ENCODE data around the gene ATG2A.

Gene ATG2A

DNA sequence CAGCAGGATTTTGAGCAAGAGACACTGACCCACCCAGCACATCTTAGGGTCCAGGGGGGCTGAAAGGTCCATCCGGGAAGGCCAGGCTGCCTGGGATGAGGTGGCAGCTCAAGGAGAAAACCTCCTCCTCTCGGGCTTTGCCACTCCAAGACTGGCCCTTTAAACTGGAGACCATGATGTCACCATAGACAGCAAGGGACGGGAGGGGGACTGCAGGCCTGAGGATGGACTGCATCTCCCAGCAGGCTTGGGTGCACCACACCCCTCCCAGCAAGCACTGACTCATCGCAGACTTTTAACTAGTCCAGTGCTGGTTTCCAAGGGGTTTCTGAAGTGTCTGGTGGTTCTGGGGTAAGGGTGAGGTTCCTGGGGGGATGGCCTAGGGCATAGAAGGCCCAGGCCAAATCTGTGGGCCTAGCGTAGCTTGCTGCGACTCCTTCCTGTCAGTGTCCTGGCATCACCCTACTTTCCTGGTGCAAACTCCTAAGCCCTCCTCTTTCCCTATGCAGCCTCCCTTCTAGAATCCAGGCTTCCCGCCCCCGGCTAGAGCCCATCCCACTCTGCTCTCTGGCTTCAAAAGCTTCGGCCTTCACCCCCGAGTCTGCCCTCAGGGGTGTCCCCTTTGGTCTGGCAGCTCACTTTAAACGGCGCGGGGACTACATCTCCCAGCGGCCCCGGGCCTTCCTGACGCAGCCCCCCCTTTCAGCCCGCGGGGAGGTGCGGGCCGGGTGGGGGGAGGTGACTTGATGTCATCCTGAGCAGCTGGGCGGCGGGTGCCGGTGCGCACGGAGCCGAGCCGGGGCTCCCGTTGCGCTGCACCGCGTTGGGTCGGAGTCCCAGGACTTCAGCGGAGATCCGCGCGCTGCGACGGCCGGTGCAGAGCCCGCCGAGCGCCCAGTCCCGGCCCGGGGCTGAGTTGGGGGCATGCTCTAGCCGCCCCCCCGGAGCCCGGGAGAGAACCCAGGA lies 7.2 kb upstream of the ATG2A start, which contains the start of gene PPP2R5B:
Gene PPP2R5B (plus strand): TSS at position 746 of the 966 bp plus-strand sequence. CDS start 1,046 bp downstream, outside the sequence.
- peak; percentile 97 for DNase-seq

DNA sequence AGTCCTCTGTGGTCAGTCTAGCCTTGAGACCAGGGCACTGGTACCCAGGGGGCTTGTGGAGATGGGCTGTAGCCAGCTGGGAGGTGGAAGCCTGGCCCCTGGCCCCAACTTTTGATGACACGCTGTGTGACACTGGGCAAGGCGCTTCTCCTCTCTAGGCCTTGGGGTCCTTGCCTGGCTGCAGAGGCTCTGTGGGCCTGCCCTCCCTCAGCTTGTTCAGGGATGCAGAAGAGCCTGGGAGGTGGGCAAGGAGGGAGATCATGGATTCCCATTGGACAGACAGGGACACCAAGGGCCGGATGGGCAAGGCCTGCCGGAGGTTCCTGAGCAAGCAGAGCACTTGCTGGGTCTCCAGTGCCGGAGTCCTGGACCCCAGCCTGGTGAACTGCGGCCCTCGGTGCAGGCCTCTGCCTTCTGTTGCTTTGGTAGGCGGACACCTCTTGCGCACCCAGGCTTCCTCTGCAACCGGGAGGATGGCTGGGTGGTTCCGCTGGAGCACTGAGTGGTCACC lies 6.2 kb upstream of the ATG2A start:
- no peak for DNase-seq

DNA sequence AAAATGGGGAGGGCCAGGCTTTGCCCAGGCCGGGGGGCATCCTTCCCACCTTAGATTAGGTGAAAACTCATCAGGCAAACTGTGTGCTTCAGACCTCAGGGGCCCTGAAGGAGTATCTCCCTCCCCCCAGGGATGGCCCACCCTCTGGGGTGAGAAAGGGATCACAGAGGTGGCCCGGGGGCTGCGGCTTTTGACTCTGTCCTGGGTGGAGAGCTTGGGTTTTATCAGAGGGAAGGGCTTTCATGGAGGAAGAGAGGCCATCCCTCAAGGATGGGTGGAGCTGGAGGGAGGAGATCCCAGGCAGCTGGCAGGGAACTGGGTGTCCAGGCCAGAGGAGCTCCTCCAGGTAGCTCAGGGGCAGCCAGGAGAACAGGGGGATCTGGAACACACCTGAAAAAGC lies 4.4 kb upstream of the ATG2A start:
- DNase-seq, result no peak

DNA sequence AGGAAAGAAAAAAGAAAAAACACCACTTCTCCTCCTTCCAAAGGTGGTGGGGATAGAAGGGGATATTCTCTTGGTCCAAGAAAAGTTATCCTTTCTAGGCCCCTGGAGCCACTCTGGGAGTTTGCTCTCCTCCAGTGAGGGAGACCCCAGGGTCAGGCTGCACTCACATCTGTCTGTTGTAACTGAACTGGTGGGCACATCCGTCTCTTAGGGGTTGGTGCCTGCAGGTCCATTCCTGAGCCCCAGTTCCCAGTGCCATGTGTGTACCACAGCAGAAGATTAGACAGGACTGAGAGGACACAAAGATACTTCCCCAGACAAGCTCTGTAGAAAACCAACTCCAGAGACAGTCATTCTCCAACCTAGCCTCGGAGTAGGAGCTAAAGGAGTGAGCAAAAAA lies 3.1 kb upstream of the ATG2A start:
- DNase-seq, result no peak

DNA sequence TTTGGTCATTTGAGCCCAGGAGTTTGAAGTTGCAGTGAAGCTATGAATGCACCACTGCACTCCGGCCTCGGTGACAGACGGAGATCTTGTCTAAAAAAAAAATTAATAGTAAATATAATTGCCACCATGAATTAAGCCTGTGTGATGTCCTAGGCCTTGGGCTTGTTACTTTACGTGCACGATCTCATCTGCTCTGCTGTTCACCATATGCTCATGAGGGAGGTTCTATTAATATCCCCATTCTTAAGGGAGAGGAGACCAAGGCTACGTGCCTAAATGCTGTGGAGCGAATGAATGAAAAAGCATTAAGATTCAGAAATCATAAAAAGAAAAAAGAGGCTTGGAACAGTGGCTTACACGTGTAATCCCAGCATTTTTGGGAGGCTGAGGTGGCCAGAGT lies 2.6 kb upstream of the ATG2A start:
- DNase-seq, result no peak

DNA sequence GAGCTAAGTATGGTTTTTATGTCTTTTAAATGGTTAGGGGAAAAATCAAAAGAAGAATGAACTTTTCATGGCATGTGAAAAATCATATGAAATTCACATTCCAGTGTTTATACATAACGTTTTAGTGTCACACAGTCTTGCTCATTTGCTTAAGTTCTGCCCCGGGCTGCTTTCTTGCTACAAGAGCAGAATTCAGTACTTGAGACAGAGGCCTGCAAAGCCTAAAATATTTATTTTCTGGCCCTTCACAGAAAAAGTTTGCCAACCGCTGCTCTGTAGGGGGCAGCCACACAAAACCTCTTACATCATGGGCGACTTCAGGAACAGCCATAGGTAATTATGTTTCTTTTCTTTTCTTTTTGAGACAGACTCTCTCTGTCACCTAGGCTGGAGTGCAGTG lies 1.0 kb upstream of the ATG2A start:
- peak; percentile 76 for DNase-seq

DNA sequence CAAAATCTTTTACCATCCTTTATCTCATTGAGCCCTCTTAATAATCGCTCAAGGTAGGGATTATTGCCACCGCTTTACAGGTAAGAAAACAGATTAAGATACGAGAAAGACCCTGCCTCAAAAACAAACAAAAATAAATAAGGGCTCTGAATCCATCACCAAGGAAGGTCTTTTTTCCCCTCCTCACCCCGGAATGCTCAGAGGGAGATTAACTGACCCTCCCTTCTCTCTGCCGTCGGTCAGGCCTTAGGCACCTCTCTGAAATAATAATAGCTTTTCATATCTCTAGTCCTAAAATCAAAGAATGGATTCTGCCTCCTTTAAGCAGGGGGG lies 620 bp upstream of the ATG2A start:
- no peak for DNase-seq

DNA sequence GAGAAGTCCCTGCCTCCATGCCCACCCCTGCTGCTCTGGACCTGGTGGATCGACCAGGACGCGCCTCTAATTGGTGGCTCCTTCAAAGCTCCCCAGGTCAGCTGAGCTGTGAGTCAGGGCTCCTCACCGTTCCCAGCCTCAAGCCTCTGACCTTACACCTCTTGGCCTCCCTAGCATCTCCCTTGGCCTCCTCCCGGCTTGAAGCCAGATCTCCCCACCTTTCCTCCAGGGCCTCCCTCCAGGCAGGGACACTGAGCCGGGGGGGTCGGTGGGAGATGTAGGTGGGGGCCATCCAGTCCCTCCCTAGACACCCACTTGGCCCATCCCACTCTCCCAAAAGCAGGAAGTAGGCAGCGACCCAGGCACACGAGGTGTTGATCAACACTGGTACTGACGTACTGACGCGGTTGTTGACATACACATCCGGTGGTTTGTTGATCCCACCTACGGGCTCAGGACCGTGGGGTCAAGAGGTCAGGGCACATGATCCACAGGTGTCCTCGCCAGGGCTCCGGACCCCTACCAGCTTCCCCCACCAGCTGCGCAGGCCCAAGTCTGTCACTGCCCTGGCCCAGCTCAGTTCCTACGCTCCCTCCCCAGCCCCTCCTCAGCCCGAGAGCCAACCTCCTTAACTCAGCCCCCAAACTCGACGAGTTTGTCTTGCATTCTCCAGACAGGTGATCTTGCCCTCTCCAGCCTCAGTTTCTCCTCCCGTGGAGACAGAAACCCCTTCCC lies 802 bp downstream of the ATG2A start:
- peak; percentile 55 for DNase-seq

DNA sequence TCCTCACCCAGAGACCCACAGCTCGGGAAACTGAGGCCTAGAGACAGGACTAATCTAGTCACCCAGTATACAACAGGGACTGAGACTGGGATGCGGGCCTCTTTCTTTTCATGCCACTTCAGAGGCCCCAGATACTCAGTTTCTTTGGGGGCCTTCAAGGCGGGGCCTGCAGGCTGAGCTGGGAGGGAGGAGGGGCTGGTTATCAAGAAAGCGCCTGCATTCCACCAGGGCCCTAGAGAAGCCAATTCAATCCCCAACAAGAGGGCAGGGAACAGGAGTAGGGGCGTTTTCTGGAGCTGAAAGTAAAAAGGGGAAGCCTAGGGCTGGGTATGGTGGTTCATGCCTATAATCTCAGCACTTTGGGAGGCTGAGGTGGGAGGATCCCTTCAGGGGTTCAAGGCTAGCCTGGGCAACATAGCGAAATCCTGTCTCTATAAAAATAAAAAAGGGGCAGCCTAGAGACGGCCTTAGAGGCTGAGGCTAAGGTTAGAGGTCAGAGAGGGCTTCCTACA lies 1.6 kb downstream of the ATG2A start:
- DNase-seq, result peak; percentile 46

DNA sequence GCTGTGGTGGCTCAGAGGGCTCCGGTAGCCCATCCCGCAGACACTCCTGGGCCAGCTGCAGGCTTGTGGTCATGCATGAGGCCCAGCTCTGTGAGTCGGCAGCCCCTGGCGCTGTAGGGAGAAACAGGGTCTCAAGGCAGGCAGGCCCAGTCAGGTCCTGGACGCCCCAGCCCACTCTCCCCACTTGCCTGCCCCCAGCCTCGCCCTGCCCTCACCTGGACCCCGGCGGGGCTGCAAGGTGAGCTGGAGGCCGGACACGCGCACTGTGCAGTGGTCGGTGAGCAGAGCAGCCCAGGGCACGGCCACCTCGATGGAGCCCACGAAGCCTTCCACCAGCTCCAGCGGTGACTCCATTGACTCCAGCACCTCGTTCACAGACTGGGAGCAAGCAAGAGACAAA lies 2.9 kb downstream of the ATG2A start:
- DNase-seq, result no peak

DNA sequence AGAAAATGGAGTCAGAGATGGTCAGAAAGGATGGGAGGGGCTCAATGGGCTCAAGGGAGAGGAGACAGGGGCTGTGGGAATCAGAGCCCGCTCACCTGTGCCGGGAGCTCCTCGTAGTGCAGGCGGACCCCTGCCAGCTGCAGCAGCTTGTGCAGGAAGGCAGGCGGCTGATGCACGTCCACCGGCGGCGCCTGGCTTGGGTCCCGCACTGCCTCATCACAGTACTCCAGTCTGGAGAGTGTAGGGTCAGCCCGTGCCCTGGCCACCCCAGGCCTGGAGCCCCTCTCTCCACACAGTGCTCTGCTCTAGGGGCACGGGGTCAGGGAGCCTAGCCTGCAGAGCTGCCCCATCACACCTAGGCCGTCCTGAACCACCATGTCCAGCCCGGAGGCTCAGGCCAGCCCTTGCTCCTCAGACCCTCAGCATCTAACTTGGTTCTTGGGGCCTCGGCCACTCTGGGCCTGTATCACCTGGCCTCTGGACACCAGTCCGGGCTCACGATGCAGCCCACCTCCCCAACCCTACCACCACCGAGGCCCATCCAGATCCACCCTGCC lies 3.8 kb downstream of the ATG2A start:
- DNase-seq, result no peak

DNA sequence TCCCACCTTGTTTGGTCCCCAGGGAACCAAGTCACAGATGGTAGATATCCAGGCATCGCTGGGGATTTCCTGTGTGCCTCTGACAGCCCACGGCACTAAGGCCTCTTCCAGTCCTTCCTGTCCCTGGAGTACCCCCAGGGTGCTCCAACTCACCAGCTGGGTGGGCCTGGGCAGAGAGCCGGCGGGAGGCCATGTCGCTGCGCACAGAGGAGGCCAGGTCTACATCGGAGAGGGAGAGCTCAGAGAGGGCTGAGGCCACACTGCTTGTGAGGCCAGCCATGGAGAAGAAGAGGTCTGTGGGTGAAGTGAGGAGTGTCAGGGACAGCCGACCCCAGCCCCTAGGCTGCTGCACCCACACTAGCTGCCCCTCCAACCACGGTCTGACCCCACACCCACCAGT lies 5.3 kb downstream of the ATG2A start:
- no peak for DNase-seq

DNA sequence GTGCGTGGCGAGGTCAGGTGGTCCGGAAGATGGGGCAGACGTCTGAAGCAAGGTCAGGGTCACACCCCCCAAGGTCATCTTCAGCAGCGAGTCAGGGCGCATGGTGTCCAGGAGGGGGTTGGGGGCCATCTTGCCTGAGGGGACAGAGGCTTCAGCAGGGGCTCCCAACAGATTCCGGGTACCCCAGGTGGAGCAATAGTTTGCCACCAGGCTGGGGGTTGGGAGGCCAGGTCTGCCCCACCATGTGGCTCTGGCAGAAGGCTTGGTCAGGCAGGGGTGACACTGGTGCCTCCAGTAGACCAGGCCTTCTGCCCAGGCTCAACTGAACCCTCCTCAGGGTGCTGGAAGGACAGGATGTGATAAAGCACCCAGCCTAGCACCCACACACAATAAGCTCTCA lies 5.9 kb downstream of the ATG2A start:
- no peak for DNase-seq

DNA sequence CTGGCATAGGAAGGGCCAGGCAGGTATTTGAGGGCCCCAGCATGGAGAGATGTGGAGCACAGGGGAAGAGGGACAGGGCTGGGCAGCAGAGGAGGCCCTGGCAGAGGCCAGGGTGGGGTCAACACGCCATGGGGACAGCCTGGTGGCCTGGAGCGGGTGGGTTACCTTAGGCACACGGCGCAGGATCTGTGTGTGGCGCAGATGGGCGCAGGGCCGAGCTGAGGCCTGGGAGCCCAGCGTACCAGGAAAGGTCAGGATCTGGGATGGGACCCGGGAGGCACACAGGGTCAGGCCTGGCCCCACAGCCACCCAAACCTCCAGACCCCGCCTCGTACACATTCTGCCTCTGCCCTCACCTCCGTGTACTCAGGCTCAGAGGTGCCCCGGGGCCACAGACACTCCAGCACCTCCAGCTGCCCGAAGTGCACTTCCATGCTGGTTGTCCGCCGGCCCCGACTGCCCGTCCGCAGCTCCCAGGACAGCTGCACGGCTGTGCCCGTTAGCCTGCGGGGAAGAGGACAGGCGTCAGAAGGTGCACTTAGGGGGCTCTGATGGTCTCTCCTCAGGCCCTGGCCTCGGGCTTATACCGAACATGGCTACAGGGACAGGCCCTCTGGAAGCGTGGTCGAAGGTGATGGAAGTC lies 6.4 kb downstream of the ATG2A start:
- no peak for DNase-seq

DNA sequence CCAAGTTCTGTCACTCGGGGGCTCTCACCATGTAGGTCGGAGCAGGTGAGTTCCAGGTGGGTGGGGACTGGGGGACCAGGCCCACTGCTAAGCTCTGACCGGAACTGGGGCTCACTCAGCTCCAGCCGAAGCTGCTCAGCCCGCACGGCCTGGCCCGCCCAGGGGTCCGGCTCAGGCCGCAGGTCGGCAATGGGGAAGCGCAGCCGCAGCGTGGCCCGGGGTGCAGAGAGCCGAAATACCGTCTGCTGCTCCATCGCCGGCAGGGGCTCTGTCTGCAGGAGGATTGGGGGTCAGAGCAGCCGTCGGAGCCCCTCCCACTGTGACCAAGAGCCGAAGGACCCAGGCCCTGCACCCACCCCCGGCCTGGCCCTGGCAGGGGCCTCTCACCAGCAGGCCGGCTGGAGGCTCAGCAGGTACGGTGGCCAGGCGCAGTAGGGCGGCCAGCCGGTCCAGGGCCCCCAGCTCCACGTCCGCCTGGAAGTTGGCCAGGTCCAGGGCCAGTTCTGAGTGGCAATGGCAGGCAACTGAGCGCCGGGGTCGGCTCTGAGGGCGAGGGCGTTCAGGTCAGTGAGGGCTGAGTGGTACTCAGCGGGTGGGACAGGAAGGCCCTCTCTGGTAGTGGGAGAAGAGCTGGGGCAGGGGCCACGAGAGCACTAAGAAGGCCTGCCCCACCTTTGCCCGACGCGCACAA lies 7.2 kb downstream of the ATG2A start:
- no peak for DNase-seq

DNA sequence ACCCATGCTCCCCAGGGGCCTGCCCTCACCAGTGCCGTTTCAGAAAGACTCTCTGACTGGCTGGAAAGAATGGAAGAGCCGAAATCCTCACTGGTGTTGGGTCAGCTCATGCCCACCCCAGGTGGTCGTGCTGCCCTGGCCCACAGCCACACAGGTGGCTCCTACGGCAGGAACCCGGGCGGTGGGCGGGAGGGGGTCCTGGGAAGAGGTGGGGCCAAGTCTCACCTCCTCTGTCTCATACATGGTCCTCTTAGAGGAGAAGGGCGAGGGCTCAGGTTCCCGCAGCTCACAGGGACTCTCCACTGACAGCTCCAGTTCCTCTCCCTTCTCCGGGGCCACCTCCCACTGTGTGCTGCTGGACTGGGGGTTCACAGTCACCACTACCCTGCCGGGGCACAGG lies 8.2 kb downstream of the ATG2A start:
- no peak for DNase-seq

DNA sequence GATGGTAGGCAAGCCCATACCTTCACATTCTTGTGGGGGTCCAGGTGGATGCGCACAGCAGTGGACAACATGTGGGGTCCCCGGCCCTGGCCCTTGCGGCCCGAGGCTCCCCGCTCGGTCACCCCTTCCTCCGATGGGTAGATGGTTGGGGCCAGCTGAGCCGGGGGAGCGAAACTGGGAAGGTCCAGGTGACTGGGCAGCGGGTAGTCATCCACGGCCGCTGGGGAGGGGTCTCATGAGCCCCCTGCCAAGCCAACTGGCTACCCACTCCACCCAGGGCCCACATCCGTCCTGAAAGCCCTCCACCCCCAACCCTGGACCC lies 10.7 kb downstream of the ATG2A start:
- no peak for DNase-seq

DNA sequence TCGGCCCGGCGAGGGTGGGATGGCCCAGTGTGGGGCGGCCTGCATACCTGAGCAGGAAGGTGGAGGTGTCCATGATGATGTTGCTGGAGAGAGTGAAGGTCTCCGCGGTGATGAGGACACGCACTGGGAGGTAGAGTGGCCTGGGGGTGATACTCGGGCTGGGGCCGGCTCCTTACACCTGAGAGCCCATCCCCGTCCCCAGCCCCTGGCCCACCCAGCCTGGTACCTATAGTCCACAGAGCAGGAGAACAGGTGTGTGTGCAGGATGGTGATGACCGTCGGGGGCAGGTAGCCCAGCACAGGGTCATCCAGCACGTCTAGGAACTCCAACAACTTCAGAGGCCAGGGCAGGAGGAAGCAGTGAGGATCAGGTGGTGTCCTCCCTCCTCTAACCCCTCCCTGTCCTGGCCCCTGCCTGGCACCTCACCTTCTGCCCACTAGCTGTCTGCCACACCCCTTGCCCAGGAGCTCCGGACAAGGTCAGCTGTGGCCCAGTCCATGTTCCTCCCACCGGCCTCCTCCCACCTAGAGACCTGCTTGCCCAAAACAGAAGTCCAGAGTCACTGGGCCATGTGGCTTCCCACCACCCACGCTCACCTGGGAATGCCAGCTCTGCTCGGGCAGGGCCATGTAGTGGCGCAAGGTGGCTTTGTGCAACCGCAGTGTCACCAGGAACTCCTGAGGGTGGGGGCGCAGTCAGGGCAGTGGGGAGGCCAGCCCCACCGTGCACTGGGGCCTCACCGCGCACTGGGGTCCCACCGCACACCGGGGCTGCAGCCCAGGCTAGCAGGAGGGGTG lies 11.3 kb downstream of the ATG2A start:
- DNase-seq, result no peak

DNA sequence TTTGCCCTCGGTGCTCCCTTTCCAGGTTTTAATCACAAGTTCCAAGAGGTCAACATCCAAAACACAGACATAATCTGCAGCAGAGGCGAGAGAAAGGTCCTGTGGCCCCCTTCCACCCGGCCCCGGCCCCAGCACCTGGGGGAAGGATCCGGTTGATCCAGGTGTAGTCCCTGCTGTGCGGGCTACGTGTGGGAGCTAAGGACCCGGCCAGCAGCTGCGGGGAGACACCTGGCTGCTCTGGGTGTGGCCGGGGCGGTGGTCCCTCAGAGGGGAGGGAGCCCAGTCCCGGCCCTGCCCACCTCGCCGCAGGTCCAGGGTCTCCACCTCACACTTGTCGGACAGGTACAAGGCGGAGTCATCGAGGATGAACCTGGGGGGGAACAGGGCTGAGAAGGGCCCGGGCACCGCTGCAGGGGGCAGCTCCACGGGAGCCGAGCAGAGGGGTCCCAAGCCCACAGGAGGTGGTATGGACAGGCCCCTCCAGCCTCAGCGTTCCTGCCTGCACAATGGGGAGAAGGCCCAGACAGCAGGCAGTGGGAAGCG lies 13.6 kb downstream of the ATG2A start:
- no peak for DNase-seq

DNA sequence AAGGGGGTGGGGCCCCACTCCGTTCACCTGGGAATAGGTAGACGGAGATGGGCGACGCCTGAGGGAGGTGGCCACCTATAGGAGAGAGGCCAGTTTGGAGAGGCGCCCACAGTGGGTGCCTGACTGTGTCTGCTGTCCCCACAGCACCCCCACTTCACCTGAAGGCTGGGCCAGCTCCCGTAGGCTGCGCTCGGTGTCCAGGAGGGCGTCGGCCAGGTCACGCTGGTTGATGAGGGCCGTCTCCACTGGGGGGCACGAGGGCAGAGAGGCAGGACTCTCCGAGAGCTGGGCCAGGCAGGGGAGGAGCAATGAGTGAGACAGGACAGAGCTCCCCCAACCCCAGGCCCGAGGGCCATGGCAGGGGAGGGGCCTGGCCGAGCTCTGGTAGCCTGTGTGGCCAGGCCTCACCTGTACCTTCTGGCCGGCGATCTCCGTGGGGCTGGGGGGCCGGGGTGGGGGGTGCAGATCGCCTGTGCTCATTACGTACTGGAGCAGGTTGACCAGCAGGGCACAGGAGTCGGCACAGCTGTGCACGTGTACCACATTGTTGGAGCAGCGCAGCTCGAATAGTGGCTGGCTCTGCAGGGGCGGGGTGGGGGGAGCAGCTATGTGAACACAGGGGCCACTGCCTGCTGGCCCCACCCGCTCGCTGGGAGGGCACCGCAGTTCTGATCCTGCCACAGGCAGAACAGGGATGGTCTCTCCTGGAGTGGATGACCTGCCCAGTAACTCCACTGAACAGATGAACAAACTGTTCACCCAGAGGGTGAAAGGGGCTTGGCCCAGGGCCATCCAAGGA lies 14.7 kb downstream of the ATG2A start:
- DNase-seq, result no peak
